HepG2 (cell line): Measurements from ENCODE around the gene MRPL36. TPM values are rescaled to one million over a fixed set of nuclear protein-coding genes. Genes with fewer than 3 reads are reported as not detected.

ENCODE experiments used
- CC2D1A ChIP-seq: sonication (generic); formaldehyde crosslinking; IDR thresholded peaks from 2 replicates; pipeline ENCODE4 v1.8.1; 2023; ENCODE audit warnings: mild to moderate bottlenecking, missing genetic modification reagents
- CSRNP1 ChIP-seq: sonication (generic); formaldehyde crosslinking; IDR thresholded peaks from 2 replicates; pipeline ENCODE4 v1.8.1; 2023; ENCODE audit warnings: mild to moderate bottlenecking, missing genetic modification reagents
- HNRNPH1 ChIP-seq: fragments of 200-400 bp; formaldehyde crosslinking; optimal IDR thresholded peaks from 2 replicates; pipeline ENCODE3; 2017; ENCODE audit warnings: mild to moderate bottlenecking, low read depth, low read length
- ZNF30 ChIP-seq: sonication (generic); formaldehyde crosslinking; IDR thresholded peaks from 2 replicates; pipeline ENCODE4 v1.5.0; 2020; ENCODE audit warnings: mild to moderate bottlenecking, missing genetic modification reagents
- ZNF329 ChIP-seq: sonication (generic); formaldehyde crosslinking; IDR thresholded peaks from 2 replicates; pipeline ENCODE4 v1.9.0; 2021; ENCODE audit warnings: low read depth, mild to moderate bottlenecking, missing genetic modification reagents
- ZNF33A ChIP-seq: sonication (generic); formaldehyde crosslinking; IDR thresholded peaks from 2 replicates; pipeline ENCODE4 v1.5.1; 2020; ENCODE audit warnings: missing genetic modification reagents, mild to moderate bottlenecking, moderate library complexity, borderline replicate concordance
- ZNF510 ChIP-seq: sonication (generic); formaldehyde crosslinking; IDR thresholded peaks from 2 replicates; pipeline ENCODE4 v1.4.0; 2020; ENCODE audit warnings: low read depth, mild to moderate bottlenecking, missing genetic modification reagents
- ZNF720 ChIP-seq: sonication (generic); formaldehyde crosslinking; IDR thresholded peaks from 2 replicates; pipeline ENCODE4 v1.4.0; 2020; ENCODE audit warnings: missing genetic modification reagents
- ZSCAN21 ChIP-seq: sonication (generic); formaldehyde crosslinking; IDR thresholded peaks from 2 replicates; pipeline ENCODE4 v1.8.0; 2022; ENCODE audit warnings: mild to moderate bottlenecking, missing genetic modification reagents, moderate library complexity, borderline replicate concordance
- ZSCAN25 ChIP-seq: sonication (generic); formaldehyde crosslinking; IDR thresholded peaks from 2 replicates; pipeline ENCODE4 v1.8.0; 2022; ENCODE audit warnings: mild to moderate bottlenecking, missing genetic modification reagents
- polyA plus RNA-seq, 8 experiments: library from polyadenylated mRNA; depleted of rRNA in 3 of 8; stranded (reverse) in 7 of 8; unstranded in 1 of 8; fragments of >200 nt; fragmentation: Illumina TruSeq in 4 of 8; extraction: Trizol in 4 of 8; gene quantifications; 2 replicates each; pipeline versions ENCODE4 v1.2.1 to v1.2.3, GENCODE V29; 2011 to 2016; ENCODE audit warnings: low read depth in 4 of 8, missing spikeins in 1 of 8, mixed read lengths in 1 of 8; ENCODE audit not compliant: insufficient read depth in 1 of 8
- total RNA-seq, 5 experiments: library from RNA; depleted of rRNA; stranded (reverse); fragments of >200 nt; fragmentation: Illumina TruSeq; extraction: Trizol; gene quantifications; 2 replicates each; pipeline ENCODE4 v1.2.3, GENCODE V29; 2016; ENCODE audit warnings: low read depth in 1 of 5
- TF ChIP-seq, protein P1 (sequence below): sonication (generic); formaldehyde crosslinking; IDR thresholded peaks from 2 replicates; pipeline ENCODE4 v1.9.0; 2021; ENCODE audit warnings: mild to moderate bottlenecking, missing genetic modification reagents

MRPL36 gene
- total and polyA plus RNA-seq, 2 of the 13 experiments (the other 11 are each of a cell fraction or from before 2014, with no cell fraction given): 71.3 to 113 TPM

- TF ChIP-seq, protein P1, sequence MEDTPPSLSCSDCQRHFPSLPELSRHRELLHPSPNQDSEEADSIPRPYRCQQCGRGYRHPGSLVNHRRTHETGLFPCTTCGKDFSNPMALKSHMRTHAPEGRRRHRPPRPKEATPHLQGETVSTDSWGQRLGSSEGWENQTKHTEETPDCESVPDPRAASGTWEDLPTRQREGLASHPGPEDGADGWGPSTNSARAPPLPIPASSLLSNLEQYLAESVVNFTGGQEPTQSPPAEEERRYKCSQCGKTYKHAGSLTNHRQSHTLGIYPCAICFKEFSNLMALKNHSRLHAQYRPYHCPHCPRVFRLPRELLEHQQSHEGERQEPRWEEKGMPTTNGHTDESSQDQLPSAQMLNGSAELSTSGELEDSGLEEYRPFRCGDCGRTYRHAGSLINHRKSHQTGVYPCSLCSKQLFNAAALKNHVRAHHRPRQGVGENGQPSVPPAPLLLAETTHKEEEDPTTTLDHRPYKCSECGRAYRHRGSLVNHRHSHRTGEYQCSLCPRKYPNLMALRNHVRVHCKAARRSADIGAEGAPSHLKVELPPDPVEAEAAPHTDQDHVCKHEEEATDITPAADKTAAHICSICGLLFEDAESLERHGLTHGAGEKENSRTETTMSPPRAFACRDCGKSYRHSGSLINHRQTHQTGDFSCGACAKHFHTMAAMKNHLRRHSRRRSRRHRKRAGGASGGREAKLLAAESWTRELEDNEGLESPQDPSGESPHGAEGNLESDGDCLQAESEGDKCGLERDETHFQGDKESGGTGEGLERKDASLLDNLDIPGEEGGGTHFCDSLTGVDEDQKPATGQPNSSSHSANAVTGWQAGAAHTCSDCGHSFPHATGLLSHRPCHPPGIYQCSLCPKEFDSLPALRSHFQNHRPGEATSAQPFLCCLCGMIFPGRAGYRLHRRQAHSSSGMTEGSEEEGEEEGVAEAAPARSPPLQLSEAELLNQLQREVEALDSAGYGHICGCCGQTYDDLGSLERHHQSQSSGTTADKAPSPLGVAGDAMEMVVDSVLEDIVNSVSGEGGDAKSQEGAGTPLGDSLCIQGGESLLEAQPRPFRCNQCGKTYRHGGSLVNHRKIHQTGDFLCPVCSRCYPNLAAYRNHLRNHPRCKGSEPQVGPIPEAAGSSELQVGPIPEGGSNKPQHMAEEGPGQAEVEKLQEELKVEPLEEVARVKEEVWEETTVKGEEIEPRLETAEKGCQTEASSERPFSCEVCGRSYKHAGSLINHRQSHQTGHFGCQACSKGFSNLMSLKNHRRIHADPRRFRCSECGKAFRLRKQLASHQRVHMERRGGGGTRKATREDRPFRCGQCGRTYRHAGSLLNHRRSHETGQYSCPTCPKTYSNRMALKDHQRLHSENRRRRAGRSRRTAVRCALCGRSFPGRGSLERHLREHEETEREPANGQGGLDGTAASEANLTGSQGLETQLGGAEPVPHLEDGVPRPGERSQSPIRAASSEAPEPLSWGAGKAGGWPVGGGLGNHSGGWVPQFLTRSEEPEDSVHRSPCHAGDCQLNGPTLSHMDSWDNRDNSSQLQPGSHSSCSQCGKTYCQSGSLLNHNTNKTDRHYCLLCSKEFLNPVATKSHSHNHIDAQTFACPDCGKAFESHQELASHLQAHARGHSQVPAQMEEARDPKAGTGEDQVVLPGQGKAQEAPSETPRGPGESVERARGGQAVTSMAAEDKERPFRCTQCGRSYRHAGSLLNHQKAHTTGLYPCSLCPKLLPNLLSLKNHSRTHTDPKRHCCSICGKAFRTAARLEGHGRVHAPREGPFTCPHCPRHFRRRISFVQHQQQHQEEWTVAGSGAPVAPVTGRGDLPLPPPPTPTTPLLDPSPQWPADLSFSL (CRISPR knock-in tag): no peak
- TF ChIP-seq ZSCAN21 (peak; percentile 71; the same call in 1 of the 2 replicates), ZSCAN25 (CRISPR knock-in tag) (no peak), ZNF30 (CRISPR knock-in tag) (no peak), HNRNPH1 (peak; percentile 71), ZNF33A (no peak), CC2D1A (CRISPR knock-in tag) (no peak), ZNF720 (CRISPR knock-in tag) (no peak), CSRNP1 (peak; percentile 91), ZNF329 (CRISPR knock-in tag) (0 out of 2 replicates have a peak, but pooled peaks have one; percentile 18), ZNF510 (CRISPR knock-in tag) (0 out of 2 replicates have a peak, but pooled peaks have one; percentile 51)
These were observed 1.8 kb upstream of the MRPL36 start, which contains the start of gene NDUFS6 (continued) for GRCh38 chr5:1801222-1801966.
